GM12878 (cell line): ENCODE results near the gene ZNF200. TPM values are rescaled to one million over a fixed set of nuclear protein-coding genes. Genes with fewer than 3 reads are reported as not detected.

Source experiments
- ATAC-seq: fragments of 200-7000 bp; cut with Tn5 transposase; 3 replicates; pipeline ENCODE4 v1.9.1; 2020; ENCODE audit warnings: mild to moderate bottlenecking, moderate library complexity
- BruUV-seq: library from RNA; stranded (reverse); fragments of 400-500 nt; replicated peaks from 2 replicates; lab custom pipeline; 2021; lab: Mats Ljungman, UMichigan
- CTCF ChIA-PET: fragments of 300-600 bp; sonication (Branson Sonifier 250); formaldehyde crosslinking; extraction: SDS; loops from one replicate; lab custom pipeline; 2021; ENCODE audit warnings: inconsistent platforms; lab: Yijun Ruan, JAX
- POLR2A ChIA-PET: fragments of 350-600 bp; formaldehyde crosslinking; extraction: SDS; loops from one replicate; lab custom pipeline; 2021; ENCODE audit warnings: inconsistent platforms; lab: Charles Lee
- RAD21 ChIA-PET: fragments of 300-600 bp; sonication (Branson Sonifier 250); formaldehyde crosslinking; loops from one replicate; lab custom pipeline; 2023; ENCODE audit warnings: antibody characterized with exemption; ENCODE audit not compliant: unreplicated experiment; lab: Charles Lee
- SMC1A ChIA-PET: fragments of 300-600 bp; sonication (Branson Sonifier 250); formaldehyde crosslinking; loops from one replicate; lab custom pipeline; 2023; ENCODE audit not compliant: unreplicated experiment, uncharacterized antibody; lab: Charles Lee
- DNase-seq: peaks from one replicate; pipeline ENCODE4 v3.0.0-alpha.2; 2011; ENCODE audit warnings: low read depth, low spot score
- FAIRE-seq: peaks from 3 replicates; lab custom pipeline; 2011; peaks lifted over from hg19 to GRCh38; lab: Jason Lieb, UNC
- H2AFZ ChIP-seq: 2 replicates; pipeline ENCODE4 v1.6.0; 2011; ENCODE audit warnings: low read depth, low read length, control low read depth; ENCODE audit not compliant: control insufficient read depth
- H3K27ac ChIP-seq: 2 replicates; pipeline ENCODE4 v1.5.1; 2011; ENCODE audit warnings: control low read depth; ENCODE audit not compliant: control insufficient read depth, insufficient read depth
- H3K27me3 ChIP-seq, 2 experiments: replicated peaks in 1 of 2; 2 replicates each; pipeline versions ENCODE4 v1.6.0 to v1.6.1; 2011; ENCODE audit warnings: low read length in 1 of 2; ENCODE audit not compliant: control insufficient read depth in 2 of 2, insufficient read depth in 2 of 2
- H3K36me3 ChIP-seq, 2 experiments: 2 replicates each; pipeline ENCODE4 v1.5.1; 2011; ENCODE audit warnings: low read length in 1 of 2; ENCODE audit not compliant: control insufficient read depth in 2 of 2, insufficient read depth in 2 of 2
- H3K4me1 ChIP-seq: 2 replicates; pipeline ENCODE4 v1.6.1; 2011; ENCODE audit warnings: mild to moderate bottlenecking, low read length, moderate library complexity, mixed read lengths; ENCODE audit not compliant: control insufficient read depth, insufficient read depth
- H3K4me2 ChIP-seq: 2 replicates; pipeline ENCODE4 v1.6.0; 2011; ENCODE audit warnings: control low read depth; ENCODE audit not compliant: control insufficient read depth, insufficient read depth
- H3K4me3 ChIP-seq: fragments of 200-600 bp; sonication (generic); 2 replicates; pipeline ENCODE4 v1.5.1; 2016
- H3K79me2 ChIP-seq: 2 replicates; pipeline ENCODE4 v1.6.0; 2011; ENCODE audit warnings: low read length; ENCODE audit not compliant: control insufficient read depth, insufficient read depth
- H3K9ac ChIP-seq: 2 replicates; pipeline ENCODE4 v1.8.0; 2011; ENCODE audit warnings: low read length, control low read depth, mixed read lengths; ENCODE audit not compliant: control insufficient read depth, insufficient read depth
- H3K9me3 ChIP-seq: replicated peaks from 3 replicates; pipeline ENCODE4 v1.5.1; 2011; ENCODE audit warnings: mild to moderate bottlenecking, low read length; ENCODE audit not compliant: control insufficient read depth, insufficient read depth
- H4K20me1 ChIP-seq: 2 replicates; pipeline ENCODE4 v1.6.0; 2011; ENCODE audit not compliant: control insufficient read depth, insufficient read depth
- EED ChIP-seq: sonication (generic); IDR thresholded peaks from 2 replicates; pipeline ENCODE4 v1.6.1; 2016; ENCODE audit warnings: antibody characterized with exemption, low read depth
- NFYB ChIP-seq: IDR thresholded peaks from 2 replicates; pipeline ENCODE4 v1.6.1; 2011; ENCODE audit warnings: low read depth, mild to moderate bottlenecking, low read length, improper control_type of control experiment, moderate library complexity; ENCODE audit not compliant: insufficient read depth
- PAX8 ChIP-seq: fragments of 450-650 bp; IDR thresholded peaks from 2 replicates; pipeline ENCODE4 v1.6.1; 2017; ENCODE audit warnings: mild to moderate bottlenecking, moderate library complexity
- RBBP5 ChIP-seq: fragments of 200-600 bp; sonication (generic); conservative IDR thresholded peaks from 2 replicates; pipeline ENCODE4 v1.6.1; 2016
- WGBS: methylation state at CpG from one replicate; pipeline ENCODE4 v1.1.6; 2016; ENCODE audit warnings: low lambda C conversion rate; ENCODE audit not compliant: insufficient replicate concordance, insufficient coverage; ENCODE audit errors: missing lambda C conversion rate; 5-methylcytosine and 5-hydroxymethylcytosine counted together
- in situ Hi-C: fragments of 300-500 bp; cut with MboI; formaldehyde crosslinking; loops from 9 replicates; pipeline ENCODE4 v1.14.3; 2018; ENCODE audit warnings: mixed read lengths
- intact Hi-C: fragments of 100-400 bp; cut with micrococcal nuclease; formaldehyde crosslinking; loops from one replicate; pipeline ENCODE4 v1.14.2; 2022; ENCODE audit not compliant: unreplicated experiment
- polyA plus RNA-seq, 11 experiments: library from polyadenylated mRNA; depleted of rRNA in 4 of 11; unstranded in 6 of 11; stranded (reverse) in 5 of 11; fragments of >200 nt; fragmentation: Nextera tagmentation in 4 of 11; fragmentation: Illumina TruSeq in 1 of 11; extraction: Ambion mirVana in 4 of 11; extraction: Trizol in 1 of 11; gene quantifications; 1 replicate in 1 of 11; 2 replicates in 10 of 11; pipeline versions ENCODE4 v1.2.1 to v1.2.3, GENCODE V29; 2011 to 2016; ENCODE audit warnings: inconsistent platforms in 2 of 11, missing spikeins in 2 of 11, low read depth in 1 of 11
- total RNA-seq, 4 experiments: library from RNA; depleted of rRNA in 3 of 4; stranded (reverse); fragments of >200 nt in 3 of 4; fragmentation: Illumina TruSeq in 1 of 4; extraction: Trizol in 1 of 4; gene quantifications; 2 replicates each; pipeline versions ENCODE4 v1.2.1 to v1.2.3, GENCODE V29; 2013 to 2021
- TF ChIP-seq, protein P1 (sequence below): fragments of 450-650 bp; IDR thresholded peaks from 2 replicates; pipeline ENCODE4 v1.6.1; 2017; ENCODE audit warnings: mild to moderate bottlenecking, moderate library complexity

Gene ZNF200
- total and polyA plus RNA-seq, 10 of the 15 experiments (the other 5 are each of a cell fraction or from before 2014, with no cell fraction given): 4.0 to 13.9 (median 9.6) TPM

DNA sequence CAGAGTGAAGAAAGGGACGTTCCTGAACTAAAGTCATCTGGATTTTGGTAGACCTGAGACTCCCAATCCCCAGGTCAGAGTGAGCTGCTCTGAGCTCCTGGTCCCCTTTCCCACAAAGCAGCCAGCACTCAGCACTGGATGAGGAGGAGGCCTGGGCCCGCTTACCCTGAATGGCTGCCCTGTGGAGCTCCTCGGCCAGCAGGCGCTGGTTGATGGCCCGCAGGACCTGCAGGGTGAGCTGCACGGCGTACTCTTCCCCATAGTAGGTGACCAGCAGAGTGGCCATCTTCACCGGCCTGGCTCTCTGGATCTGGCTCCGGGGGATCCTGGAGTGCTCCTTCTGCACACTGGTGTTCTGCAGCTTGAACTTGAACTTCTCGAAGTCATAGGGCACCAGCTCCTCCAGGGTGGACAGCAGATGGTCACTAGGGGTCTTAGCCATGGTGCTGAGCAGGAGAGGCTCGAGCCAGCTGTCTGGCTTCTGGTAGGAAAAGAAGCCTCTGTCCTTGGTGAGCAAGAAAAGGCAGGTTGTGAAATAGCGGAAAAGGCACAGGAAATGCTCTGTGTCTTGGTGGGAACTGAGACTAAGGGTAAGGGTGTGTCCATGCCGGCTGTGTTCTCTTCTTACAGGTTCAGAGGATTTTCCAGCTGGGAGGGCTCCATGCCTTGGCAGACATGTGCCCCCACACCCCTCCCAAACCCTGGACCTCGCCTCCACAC, 21.3 kb upstream of the ZNF200 start, which contains the start of gene MEFV:
MEFV (minus strand) TSS at position 488 of the 720 bp plus-strand sequence; CDS start at position 442, 46 bp downstream.
- H3K27me3 ChIP-seq: no peaks in the 10 kb centered on the region
- in situ Hi-C loops: no loop called here
- BruUV-seq: no TSS peak
- intact Hi-C loops: no loop called here
- no peak within 1 kb of the TSS for H3K9ac ChIP-seq
- no peaks in the 10 kb centered on the region for H3K79me2 ChIP-seq
- TF ChIP-seq RBBP5 (no peak), NFYB (no peak), PAX8 (no peak), EED (no peak)
- TF ChIP-seq, protein P1, sequence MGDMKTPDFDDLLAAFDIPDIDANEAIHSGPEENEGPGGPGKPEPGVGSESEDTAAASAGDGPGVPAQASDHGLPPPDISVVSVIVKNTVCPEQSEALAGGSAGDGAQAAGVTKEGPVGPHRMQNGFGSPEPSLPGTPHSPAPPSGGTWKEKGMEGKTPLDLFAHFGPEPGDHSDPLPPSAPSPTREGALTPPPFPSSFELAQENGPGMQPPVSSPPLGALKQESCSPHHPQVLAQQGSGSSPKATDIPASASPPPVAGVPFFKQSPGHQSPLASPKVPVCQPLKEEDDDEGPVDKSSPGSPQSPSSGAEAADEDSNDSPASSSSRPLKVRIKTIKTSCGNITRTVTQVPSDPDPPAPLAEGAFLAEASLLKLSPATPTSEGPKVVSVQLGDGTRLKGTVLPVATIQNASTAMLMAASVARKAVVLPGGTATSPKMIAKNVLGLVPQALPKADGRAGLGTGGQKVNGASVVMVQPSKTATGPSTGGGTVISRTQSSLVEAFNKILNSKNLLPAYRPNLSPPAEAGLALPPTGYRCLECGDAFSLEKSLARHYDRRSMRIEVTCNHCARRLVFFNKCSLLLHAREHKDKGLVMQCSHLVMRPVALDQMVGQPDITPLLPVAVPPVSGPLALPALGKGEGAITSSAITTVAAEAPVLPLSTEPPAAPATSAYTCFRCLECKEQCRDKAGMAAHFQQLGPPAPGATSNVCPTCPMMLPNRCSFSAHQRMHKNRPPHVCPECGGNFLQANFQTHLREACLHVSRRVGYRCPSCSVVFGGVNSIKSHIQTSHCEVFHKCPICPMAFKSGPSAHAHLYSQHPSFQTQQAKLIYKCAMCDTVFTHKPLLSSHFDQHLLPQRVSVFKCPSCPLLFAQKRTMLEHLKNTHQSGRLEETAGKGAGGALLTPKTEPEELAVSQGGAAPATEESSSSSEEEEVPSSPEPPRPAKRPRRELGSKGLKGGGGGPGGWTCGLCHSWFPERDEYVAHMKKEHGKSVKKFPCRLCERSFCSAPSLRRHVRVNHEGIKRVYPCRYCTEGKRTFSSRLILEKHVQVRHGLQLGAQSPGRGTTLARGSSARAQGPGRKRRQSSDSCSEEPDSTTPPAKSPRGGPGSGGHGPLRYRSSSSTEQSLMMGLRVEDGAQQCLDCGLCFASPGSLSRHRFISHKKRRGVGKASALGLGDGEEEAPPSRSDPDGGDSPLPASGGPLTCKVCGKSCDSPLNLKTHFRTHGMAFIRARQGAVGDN: no peak
- no peak within 1 kb of the TSS for H3K4me2 ChIP-seq
- DNase-seq (no peak), ATAC-seq (no peak), FAIRE-seq (no peak)
- H3K36me3 ChIP-seq: no peaks in the 10 kb centered on the region
- no peak within 1 kb of the TSS for H3K4me3 ChIP-seq
- no peaks in the 10 kb centered on the region for H4K20me1 ChIP-seq
- no peak within 1 kb of the TSS for H3K27ac ChIP-seq
- CTCF ChIA-PET: interaction anchor here (4.1 kb wide), 1 partner anchor 11 kb away, joined by 14 read pairs; no protein-coding TSS in a partner anchor
- no peak within 1 kb of the TSS for H2AFZ ChIP-seq
- SMC1A ChIA-PET: no interaction called here
- RAD21 ChIA-PET: no interaction called here
- H3K4me1 ChIP-seq: no peaks in the 10 kb centered on the region
- whole genome bisulfite sequencing: 41% methylated on average over 14 of the region's 14 CpGs
- POLR2A ChIA-PET: no interaction called here
- no peaks in the 10 kb centered on the region for H3K9me3 ChIP-seq
